ENCODE measurements around the gene BCL2L12. TPM values are rescaled to one million over a fixed set of nuclear protein-coding genes. Genes with fewer than 3 reads are reported as not detected.

BCL2L12 gene, protein sequence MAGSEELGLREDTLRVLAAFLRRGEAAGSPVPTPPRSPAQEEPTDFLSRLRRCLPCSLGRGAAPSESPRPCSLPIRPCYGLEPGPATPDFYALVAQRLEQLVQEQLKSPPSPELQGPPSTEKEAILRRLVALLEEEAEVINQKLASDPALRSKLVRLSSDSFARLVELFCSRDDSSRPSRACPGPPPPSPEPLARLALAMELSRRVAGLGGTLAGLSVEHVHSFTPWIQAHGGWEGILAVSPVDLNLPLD
- 53.4 to 73.8 TPM (median 70.9 TPM) in 5 replicates for total RNA-seq (2022; extraction: Qiagen RNA extraction)

DNA sequence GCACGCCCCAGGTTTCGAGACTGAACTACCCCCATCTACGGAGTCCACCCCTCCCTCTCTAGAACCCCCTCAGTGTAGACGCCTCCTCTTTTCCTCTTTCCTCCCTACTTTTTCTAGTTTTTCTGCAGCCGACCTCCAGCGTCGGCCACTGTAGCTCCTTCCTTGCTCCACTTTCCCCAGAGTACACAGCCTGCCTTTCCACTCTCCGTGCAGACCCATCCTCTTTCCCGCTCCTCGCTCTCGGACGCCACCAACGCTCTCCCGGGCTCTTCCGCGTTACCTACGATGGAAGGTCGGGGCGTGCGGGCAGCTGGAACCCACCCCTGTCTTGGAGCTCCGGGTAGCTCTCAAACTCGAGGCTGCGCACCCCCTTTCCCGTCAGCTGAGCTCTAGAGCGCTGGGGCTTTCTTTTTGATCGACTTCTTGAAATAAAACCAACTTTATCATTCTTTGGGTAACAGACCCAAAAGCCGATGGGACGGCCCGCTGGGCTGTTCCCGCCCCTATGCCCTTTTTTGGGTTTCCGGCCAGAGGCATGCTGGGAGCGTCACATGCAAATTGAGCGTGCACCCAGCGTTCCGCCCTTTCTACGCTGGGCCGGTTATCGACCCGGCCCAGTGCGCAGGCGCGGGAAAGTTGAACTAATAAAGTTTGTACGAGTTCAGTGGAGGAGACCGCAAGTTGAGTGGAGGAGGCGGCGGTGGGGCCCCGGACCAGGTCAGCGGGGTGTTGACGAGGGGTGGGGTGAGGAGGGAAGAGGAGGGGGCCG is at the start of gene BCL2L12, which contains the start of gene IRF3:
Gene BCL2L12, plus strand, starts transcription at position 583 of the 769 bp plus-strand sequence. CDS start 760 bp downstream, outside the sequence.
Gene IRF3, minus strand, starts transcription at position 507 of the 769 bp plus-strand sequence. CDS start 1,019 bp downstream, outside the sequence.

DNA sequence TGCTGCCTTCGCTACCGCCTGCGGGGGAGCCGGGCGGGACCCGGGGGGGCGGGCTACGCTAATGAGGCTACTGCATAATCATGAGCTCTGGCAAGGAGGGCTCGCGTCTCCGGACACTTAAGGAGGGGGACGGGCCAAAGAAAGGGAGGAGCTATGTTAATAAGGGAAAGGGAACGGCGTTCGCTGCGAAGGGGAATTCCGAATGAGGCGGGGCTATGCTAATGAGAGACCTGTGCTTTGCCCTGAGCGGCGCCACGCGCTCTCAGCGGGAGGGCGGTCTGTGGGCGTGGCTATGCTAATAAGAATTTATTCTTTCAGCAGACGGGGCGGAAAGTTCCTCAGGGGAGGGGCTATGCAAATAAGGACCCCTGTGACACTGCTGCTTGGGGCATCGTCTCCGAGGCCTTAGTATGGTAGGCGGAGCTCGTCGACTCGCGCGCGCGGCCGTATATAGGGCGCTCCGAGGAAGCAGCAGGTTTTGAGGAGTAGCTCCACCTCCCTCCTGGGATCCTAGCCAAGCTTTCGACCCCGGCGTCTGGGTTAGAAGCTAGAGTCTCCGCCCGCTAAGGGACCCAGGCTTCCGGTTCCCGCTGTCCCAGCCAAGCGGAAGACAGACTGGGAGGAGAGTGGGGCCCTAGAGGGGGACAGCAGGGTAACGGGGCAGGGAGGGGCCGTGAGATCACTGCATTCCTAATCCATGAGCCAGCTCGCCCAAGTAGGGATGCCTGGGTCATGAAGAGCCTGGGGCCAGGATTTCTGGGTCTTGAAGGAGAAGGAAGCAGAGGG is 25.4 kb upstream of the BCL2L12 start, which contains the start of gene RRAS:
Gene RRAS, minus strand, starts transcription at position 31 of the 786 bp plus-strand sequence. CDS start 45 bp downstream, outside the sequence.

DNA sequence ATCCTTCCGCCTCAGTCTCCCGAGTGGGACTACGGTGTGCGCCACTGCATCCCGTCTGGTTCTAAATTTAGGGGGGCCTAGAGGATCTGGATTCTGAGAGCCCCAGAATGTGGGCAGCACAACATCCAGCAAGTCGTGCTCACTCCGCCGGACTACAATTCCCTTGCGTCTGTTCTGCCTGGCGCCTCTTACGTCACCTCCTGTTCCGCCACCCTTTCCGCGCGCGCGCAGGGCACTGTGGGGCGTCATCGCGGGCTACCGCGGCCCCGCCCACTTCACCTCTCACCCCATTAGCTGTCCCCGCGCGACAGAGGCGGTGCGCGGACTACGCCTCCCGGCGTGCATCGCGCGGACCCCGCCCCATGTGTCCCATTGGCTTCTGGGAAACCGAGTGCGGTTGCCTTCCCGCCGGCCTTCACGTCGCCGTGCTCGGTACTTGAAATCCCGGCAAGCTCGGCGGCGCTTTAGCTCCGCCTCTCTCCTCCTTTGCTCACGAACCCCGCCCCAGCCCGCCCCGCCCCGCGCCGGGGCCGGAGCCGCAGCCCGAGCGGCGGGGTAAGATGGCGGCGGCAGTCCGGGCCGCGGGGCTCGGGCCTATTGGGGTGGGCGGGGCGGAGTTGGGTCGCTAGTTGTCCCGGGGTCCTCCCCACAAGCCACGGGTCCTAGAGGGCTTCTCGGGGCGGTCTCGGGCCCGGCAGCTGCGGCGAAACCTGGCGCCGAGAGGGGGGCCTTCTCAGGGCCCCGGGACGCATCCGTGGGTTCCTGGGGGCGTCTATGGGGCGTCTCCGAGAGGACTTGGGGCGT is 23.8 kb upstream of the BCL2L12 start, which contains the start of gene SCAF1:
Gene SCAF1, plus strand, starts transcription at position 522 of the 804 bp plus-strand sequence. CDS start 2,818 bp downstream, outside the sequence.

DNA sequence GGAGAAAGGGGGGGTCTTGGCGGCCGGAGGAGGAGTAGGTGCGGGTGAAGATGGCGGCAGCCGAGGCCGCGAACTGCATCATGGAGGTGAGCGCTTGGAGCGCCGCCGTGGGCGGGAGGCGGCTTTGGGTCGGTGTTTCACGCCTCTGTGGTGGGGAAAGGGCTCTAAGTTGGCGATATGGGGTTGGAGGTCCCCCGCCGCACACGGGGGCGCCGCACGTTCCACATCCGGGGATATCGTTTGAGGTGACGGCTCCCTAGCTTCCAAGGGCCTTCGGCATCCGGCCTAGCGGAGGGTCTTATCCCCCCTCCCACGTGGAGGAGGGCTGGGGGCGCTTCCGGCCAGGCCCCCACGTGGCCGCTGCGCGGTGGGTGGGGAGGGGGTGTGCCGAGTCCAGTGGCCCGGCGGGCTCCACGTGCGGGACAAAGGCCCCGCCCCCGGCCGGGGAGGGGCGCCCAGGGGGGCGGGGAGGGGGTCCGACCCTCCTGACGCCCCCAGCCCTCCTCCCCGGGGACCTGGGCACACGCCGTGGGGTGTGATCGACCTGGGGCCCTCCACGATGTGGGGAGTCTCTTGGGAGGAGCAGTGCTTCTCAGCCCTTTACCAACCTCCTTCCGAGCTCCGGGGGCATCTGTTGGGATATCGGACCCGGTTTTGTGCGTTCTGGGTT is 11.6 kb downstream of the BCL2L12 start, which contains the start of gene PRMT1:
Gene PRMT1, plus strand, starts transcription at position 41 of the 670 bp plus-strand sequence. Its CDS starts 10 bp downstream, at position 51.

DNA sequence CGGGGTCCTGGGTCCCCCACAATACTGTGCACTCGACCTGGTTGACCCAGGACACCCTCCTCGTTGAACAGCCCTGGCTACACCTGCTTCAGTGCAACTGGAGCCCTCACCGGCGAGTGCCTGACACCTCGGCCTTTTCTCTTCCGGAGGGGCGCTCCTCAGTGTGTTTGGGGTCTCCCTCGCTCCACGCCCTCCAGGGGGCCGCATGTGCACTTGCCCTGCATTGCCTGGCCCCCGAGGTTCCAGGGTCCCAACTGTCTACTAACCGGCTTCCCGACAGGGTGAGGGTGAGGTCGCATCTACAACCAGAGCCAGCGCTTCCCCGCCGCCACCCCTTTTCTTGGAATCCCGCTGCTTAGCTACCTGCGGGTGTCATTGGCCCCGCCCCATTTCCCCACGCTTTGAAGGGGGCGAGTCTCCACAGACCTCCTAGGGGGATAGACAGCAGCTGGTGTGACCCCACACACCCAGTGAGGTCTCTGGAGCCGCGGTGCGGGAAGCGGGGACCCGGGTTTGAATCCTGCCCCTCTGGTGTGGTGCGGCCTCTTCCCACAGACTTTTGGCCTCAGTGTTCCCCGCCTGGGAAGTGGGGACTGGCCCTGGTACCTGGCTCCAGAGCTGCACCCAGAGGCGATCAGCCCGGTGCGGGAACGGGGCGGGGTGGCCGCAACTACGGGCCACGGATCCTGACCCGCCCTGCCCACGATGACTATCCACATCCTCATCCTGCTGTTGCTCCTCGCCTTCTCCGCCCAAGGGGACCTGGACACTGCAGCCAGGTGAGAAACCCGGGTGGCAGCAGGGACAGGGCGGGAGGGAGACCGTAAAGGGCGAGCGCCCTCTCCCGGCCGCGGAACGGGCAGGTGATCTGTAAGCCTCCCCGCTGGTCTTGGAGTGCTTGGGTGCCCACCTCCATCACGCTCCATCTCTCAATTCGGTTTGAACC is 23.7 kb downstream of the BCL2L12 start, which contains the start of gene ADM5:
Gene ADM5, plus strand, starts transcription at position 462 of the 946 bp plus-strand sequence. Its CDS starts 244 bp downstream, at position 706.

DNA sequence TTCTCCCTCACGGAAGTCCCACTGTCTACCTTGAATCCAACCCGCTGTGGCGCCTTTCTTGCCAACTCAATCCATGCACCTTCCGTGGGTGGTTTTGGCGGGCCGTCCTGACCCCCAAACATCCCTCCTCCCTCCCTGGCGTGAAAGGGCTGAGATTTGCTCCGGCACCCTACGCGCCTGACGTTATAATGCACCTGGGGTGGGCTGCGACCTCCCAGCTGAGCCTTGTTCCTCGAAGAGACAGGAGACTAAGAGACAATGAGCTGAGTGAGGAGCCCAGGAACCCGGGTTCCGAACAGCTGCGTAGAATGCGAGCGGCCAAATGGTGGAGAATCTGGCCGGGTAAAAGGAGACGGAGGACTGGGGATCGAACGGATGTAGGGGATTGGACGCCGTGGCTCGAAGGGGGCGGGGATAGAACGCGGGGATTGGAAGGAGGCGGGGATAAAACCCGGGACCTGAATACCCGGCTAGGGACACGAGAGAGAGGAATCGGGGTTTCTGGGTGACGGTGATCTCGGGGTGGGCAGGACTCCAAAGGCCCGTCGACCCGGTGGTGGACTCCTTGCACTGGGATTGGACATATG is 25.0 kb downstream of the BCL2L12 start, which contains the start of gene CPT1C:
Gene CPT1C, plus strand, starts transcription at position 461 of the 587 bp plus-strand sequence. CDS start 1,137 bp downstream, outside the sequence.

Other genes starting within 250 kb of the BCL2L12 start
- gene PTH2, start 242.5 kb upstream of the BCL2L12 start, total RNA-seq (2022; extraction: Qiagen RNA extraction) = not detected in 5 replicates
- gene GFY, start 240.5 kb upstream of the BCL2L12 start, total RNA-seq (2022; extraction: Qiagen RNA extraction) = 0.08 to 0.22 TPM (median 0.19 TPM) in 4 of 5 replicates, not detected in the other
- 0.44 to 0.71 TPM (median 0.55 TPM) in 5 replicates for gene SLC17A7, start 224.4 kb upstream of the BCL2L12 start, total RNA-seq (2022; extraction: Qiagen RNA extraction)
- 85.8 to 96.7 TPM (median 90.5 TPM) in 5 replicates for gene PIH1D1, start 214.1 kb upstream of the BCL2L12 start, total RNA-seq (2022; extraction: Qiagen RNA extraction)
- 14.4 to 28.1 TPM (median 24.4 TPM) in 5 replicates for gene ALDH16A1, start 212.7 kb upstream of the BCL2L12 start, total RNA-seq (2022; extraction: Qiagen RNA extraction)
- 1.1 to 1.4 TPM (median 1.3 TPM) in 5 replicates for gene FLT3LG, start 191.7 kb upstream of the BCL2L12 start, total RNA-seq (2022; extraction: Qiagen RNA extraction)
- gene RPL13A, start 178.3 kb upstream of the BCL2L12 start, total RNA-seq (2022; extraction: Qiagen RNA extraction) = 3,905 to 4,301 TPM (median 4,085 TPM) in 5 replicates
- 3,769 to 4,865 TPM (median 3,847 TPM) in 5 replicates for gene RPS11, start 169.5 kb upstream of the BCL2L12 start, total RNA-seq (2022; extraction: Qiagen RNA extraction)
- 26.4 to 32.0 TPM (median 29.2 TPM) in 5 replicates for gene FCGRT, start 153.3 kb upstream of the BCL2L12 start, total RNA-seq (2022; extraction: Qiagen RNA extraction)
- gene RCN3, start 137.9 kb upstream of the BCL2L12 start, total RNA-seq (2022; extraction: Qiagen RNA extraction) = 1.3 to 2.9 TPM (median 2.3 TPM) in 5 replicates
- 88.3 to 108 TPM (median 105 TPM) in 5 replicates for gene NOSIP, start 85.4 kb upstream of the BCL2L12 start, total RNA-seq (2022; extraction: Qiagen RNA extraction)
- gene PRRG2, start 84.6 kb upstream of the BCL2L12 start, total RNA-seq (2022; extraction: Qiagen RNA extraction) = 0.44 to 1.1 TPM (median 0.75 TPM) in 5 replicates
- gene PRR12, start 74.8 kb upstream of the BCL2L12 start, total RNA-seq (2022; extraction: Qiagen RNA extraction) = 25.0 to 35.5 TPM (median 34.0 TPM) in 5 replicates
- 99.6 to 157 TPM (median 144 TPM) in 5 replicates for gene RRAS, start 25.8 kb upstream of the BCL2L12 start, total RNA-seq (2022; extraction: Qiagen RNA extraction)
- 39.5 to 69.3 TPM (median 65.3 TPM) in 5 replicates for gene SCAF1, start 23.7 kb upstream of the BCL2L12 start, total RNA-seq (2022; extraction: Qiagen RNA extraction)
- 74.8 to 117 TPM (median 95.5 TPM) in 5 replicates for gene IRF3, start 76 bp upstream of the BCL2L12 start, total RNA-seq (2022; extraction: Qiagen RNA extraction)
- gene PRMT1, start 11.3 kb downstream of the BCL2L12 start, total RNA-seq (2022; extraction: Qiagen RNA extraction) = 403 to 432 TPM (median 421 TPM) in 5 replicates
- 3.6 to 7.2 TPM (median 5.1 TPM) in 5 replicates for gene ADM5, start 23.7 kb downstream of the BCL2L12 start, total RNA-seq (2022; extraction: Qiagen RNA extraction)
- 11.0 to 15.0 TPM (median 14.0 TPM) in 5 replicates for gene CPT1C, start 25.2 kb downstream of the BCL2L12 start, total RNA-seq (2022; extraction: Qiagen RNA extraction)
- gene TSKS, start 97.4 kb downstream of the BCL2L12 start, total RNA-seq (2022; extraction: Qiagen RNA extraction) = not detected in 5 replicates
- 40.1 to 57.8 TPM (median 55.4 TPM) in 5 replicates for gene AP2A1, start 101.1 kb downstream of the BCL2L12 start, total RNA-seq (2022; extraction: Qiagen RNA extraction)
- gene FUZ, start 147.4 kb downstream of the BCL2L12 start, total RNA-seq (2022; extraction: Qiagen RNA extraction) = 13.3 to 16.4 TPM (median 14.5 TPM) in 5 replicates
- 45.8 to 71.0 TPM (median 68.3 TPM) in 5 replicates for gene MED25, start 152.4 kb downstream of the BCL2L12 start, total RNA-seq (2022; extraction: Qiagen RNA extraction)
- 109 to 158 TPM (median 143 TPM) in 5 replicates for gene PTOV1, start 185.2 kb downstream of the BCL2L12 start, total RNA-seq (2022; extraction: Qiagen RNA extraction)
- gene PNKP, start 201.6 kb downstream of the BCL2L12 start, total RNA-seq (2022; extraction: Qiagen RNA extraction) = 42.9 to 59.9 TPM (median 52.0 TPM) in 5 replicates
- gene AKT1S1, start 211.4 kb downstream of the BCL2L12 start, total RNA-seq (2022; extraction: Qiagen RNA extraction) = 67.2 to 121 TPM (median 103 TPM) in 5 replicates
- gene TBC1D17, start 211.8 kb downstream of the BCL2L12 start, total RNA-seq (2022; extraction: Qiagen RNA extraction) = 17.4 to 22.9 TPM (median 20.4 TPM) in 5 replicates
- gene IL4I1, start 231.0 kb downstream of the BCL2L12 start, total RNA-seq (2022; extraction: Qiagen RNA extraction) = 0.35 to 0.71 TPM (median 0.59 TPM) in 5 replicates

Measured in A549 treated with Mapracorat at 1 μM for 4 hours (cell line).